ENCODE measurements around the gene DGKQ.

DNA sequence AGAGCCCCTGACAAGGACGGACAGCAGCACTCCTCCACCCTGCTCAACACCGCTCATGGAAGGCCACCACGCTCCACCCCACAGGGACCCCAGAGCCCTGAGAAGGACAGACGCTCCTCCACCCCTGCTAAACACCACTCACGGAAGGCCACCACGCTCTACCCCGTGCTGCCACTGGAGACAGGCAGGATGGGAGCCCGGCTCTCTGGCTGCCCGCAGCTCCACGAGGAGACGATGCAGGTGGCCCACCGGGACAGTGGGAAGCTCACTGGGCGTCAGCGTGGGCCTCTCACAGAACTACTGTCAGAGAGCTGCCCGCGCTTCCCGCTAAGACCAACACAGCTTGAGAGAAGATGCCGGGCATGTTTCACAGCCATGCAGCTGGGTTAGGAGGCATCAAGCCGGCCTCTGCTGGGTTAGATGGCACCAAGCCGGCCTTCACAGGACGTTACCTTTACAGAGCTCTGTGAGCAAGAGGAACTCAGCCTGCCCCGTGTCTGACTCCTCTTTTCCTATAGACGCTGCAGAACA, 62.1 kb downstream of the DGKQ start:
- TF ChIP-seq, protein P1, sequence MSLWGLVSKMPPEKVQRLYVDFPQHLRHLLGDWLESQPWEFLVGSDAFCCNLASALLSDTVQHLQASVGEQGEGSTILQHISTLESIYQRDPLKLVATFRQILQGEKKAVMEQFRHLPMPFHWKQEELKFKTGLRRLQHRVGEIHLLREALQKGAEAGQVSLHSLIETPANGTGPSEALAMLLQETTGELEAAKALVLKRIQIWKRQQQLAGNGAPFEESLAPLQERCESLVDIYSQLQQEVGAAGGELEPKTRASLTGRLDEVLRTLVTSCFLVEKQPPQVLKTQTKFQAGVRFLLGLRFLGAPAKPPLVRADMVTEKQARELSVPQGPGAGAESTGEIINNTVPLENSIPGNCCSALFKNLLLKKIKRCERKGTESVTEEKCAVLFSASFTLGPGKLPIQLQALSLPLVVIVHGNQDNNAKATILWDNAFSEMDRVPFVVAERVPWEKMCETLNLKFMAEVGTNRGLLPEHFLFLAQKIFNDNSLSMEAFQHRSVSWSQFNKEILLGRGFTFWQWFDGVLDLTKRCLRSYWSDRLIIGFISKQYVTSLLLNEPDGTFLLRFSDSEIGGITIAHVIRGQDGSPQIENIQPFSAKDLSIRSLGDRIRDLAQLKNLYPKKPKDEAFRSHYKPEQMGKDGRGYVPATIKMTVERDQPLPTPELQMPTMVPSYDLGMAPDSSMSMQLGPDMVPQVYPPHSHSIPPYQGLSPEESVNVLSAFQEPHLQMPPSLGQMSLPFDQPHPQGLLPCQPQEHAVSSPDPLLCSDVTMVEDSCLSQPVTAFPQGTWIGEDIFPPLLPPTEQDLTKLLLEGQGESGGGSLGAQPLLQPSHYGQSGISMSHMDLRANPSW (CRISPR knock-in tag; IDR thresholded peaks at IDR 0.05): no peak
- no peak for TF ChIP-seq MAFK (IDR thresholded peaks at IDR 0.05; ENCODE audit: low read length)
- TF ChIP-seq, protein P2, sequence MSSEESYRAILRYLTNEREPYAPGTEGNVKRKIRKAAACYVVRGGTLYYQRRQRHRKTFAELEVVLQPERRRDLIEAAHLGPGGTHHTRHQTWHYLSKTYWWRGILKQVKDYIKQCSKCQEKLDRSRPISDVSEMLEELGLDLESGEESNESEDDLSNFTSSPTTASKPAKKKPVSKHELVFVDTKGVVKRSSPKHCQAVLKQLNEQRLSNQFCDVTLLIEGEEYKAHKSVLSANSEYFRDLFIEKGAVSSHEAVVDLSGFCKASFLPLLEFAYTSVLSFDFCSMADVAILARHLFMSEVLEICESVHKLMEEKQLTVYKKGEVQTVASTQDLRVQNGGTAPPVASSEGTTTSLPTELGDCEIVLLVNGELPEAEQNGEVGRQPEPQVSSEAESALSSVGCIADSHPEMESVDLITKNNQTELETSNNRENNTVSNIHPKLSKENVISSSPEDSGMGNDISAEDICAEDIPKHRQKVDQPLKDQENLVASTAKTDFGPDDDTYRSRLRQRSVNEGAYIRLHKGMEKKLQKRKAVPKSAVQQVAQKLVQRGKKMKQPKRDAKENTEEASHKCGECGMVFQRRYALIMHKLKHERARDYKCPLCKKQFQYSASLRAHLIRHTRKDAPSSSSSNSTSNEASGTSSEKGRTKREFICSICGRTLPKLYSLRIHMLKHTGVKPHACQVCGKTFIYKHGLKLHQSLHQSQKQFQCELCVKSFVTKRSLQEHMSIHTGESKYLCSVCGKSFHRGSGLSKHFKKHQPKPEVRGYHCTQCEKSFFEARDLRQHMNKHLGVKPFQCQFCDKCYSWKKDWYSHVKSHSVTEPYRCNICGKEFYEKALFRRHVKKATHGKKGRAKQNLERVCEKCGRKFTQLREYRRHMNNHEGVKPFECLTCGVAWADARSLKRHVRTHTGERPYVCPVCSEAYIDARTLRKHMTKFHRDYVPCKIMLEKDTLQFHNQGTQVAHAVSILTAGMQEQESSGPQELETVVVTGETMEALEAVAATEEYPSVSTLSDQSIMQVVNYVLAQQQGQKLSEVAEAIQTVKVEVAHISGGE (CRISPR knock-in tag; IDR thresholded peaks at IDR 0.05): no peak
- TF ChIP-seq, protein P3, sequence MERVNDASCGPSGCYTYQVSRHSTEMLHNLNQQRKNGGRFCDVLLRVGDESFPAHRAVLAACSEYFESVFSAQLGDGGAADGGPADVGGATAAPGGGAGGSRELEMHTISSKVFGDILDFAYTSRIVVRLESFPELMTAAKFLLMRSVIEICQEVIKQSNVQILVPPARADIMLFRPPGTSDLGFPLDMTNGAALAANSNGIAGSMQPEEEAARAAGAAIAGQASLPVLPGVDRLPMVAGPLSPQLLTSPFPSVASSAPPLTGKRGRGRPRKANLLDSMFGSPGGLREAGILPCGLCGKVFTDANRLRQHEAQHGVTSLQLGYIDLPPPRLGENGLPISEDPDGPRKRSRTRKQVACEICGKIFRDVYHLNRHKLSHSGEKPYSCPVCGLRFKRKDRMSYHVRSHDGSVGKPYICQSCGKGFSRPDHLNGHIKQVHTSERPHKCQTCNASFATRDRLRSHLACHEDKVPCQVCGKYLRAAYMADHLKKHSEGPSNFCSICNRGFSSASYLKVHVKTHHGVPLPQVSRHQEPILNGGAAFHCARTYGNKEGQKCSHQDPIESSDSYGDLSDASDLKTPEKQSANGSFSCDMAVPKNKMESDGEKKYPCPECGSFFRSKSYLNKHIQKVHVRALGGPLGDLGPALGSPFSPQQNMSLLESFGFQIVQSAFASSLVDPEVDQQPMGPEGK (CRISPR knock-in tag; IDR thresholded peaks at IDR 0.05; ENCODE audit: borderline replicate concordance): no peak
